SK-N-SH treated with all-trans-retinoic acid at 6 μM for 48 hours (cell line): Measurements from ENCODE around the gene RYR1.

Experiments used
- OSR1 ChIP-seq: fragments of 250-450 bp; sonication (Bioruptor Pico); IDR thresholded peaks from 2 replicates; pipeline ENCODE4 v1.8.0; 2022; ENCODE audit warnings: moderate library complexity, mild to moderate bottlenecking, inconsistent platforms
- SNAI2 ChIP-seq: fragments of 250-450 bp; sonication (Bioruptor Pico); IDR thresholded peaks from 2 replicates; pipeline ENCODE4 v1.5.0; 2020; ENCODE audit warnings: mild to moderate bottlenecking, moderate library complexity
- TCF4 ChIP-seq: fragments of 250-450 bp; sonication (Bioruptor Pico); IDR thresholded peaks from 2 replicates; pipeline ENCODE4 v1.8.0; 2021; ENCODE audit warnings: mild to moderate bottlenecking, moderate library complexity, borderline replicate concordance
- ZC3H10 ChIP-seq: fragments of 250-450 bp; sonication (Bioruptor Pico); IDR thresholded peaks from 2 replicates; pipeline ENCODE4 v1.5.1; 2021; ENCODE audit warnings: mild to moderate bottlenecking, moderate library complexity
- ZFP3 ChIP-seq: fragments of 250-450 bp; sonication (Bioruptor Pico); IDR thresholded peaks from 2 replicates; pipeline ENCODE4 v1.5.0; 2020; ENCODE audit warnings: mild to moderate bottlenecking, moderate library complexity
- ZFP30 ChIP-seq: fragments of 450-650 bp; formaldehyde crosslinking; IDR thresholded peaks from 2 replicates; pipeline ENCODE4 v1.5.0; 2022; ENCODE audit warnings: mild to moderate bottlenecking, moderate library complexity
- ZNF565 ChIP-seq: fragments of 450-650 bp; formaldehyde crosslinking; conservative IDR thresholded peaks from 2 replicates; pipeline ENCODE4 v1.5.0; 2020; ENCODE audit warnings: low read depth, mild to moderate bottlenecking, moderate library complexity
- ZNF70 ChIP-seq: fragments of 450-650 bp; formaldehyde crosslinking; IDR thresholded peaks from 2 replicates; pipeline ENCODE4 v1.5.0; 2020; ENCODE audit warnings: mild to moderate bottlenecking, moderate library complexity
- TF ChIP-seq, protein P1 (sequence below): fragments of 250-450 bp; sonication (Bioruptor Pico); IDR thresholded peaks from 2 replicates; pipeline ENCODE4 v1.5.1; 2020; ENCODE audit warnings: low read depth, mild to moderate bottlenecking, moderate library complexity
- TF ChIP-seq, protein P2 (sequence below): fragments of 250-450 bp; sonication (Bioruptor Pico); IDR thresholded peaks from 2 replicates; pipeline ENCODE4 v1.5.0; 2020; ENCODE audit warnings: mild to moderate bottlenecking, moderate library complexity

GRCh38 chr19:38551450-38551813, 117.9 kb downstream of the RYR1 start:
- TF ChIP-seq ZC3H10 (CRISPR knock-in tag) (no peak), SNAI2 (CRISPR knock-in tag) (no peak), ZFP30 (CRISPR knock-in tag) (no peak), ZNF70 (CRISPR knock-in tag) (no peak), TCF4 (no peak), ZNF565 (CRISPR knock-in tag) (no peak), OSR1 (no peak), ZFP3 (CRISPR knock-in tag) (no peak)
- TF ChIP-seq, protein P1, sequence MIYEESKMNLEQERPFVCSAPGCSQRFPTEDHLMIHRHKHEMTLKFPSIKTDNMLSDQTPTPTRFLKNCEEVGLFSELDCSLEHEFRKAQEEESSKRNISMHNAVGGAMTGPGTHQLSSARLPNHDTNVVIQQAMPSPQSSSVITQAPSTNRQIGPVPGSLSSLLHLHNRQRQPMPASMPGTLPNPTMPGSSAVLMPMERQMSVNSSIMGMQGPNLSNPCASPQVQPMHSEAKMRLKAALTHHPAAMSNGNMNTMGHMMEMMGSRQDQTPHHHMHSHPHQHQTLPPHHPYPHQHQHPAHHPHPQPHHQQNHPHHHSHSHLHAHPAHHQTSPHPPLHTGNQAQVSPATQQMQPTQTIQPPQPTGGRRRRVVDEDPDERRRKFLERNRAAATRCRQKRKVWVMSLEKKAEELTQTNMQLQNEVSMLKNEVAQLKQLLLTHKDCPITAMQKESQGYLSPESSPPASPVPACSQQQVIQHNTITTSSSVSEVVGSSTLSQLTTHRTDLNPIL (CRISPR knock-in tag) = no peak
- TF ChIP-seq, protein P2, sequence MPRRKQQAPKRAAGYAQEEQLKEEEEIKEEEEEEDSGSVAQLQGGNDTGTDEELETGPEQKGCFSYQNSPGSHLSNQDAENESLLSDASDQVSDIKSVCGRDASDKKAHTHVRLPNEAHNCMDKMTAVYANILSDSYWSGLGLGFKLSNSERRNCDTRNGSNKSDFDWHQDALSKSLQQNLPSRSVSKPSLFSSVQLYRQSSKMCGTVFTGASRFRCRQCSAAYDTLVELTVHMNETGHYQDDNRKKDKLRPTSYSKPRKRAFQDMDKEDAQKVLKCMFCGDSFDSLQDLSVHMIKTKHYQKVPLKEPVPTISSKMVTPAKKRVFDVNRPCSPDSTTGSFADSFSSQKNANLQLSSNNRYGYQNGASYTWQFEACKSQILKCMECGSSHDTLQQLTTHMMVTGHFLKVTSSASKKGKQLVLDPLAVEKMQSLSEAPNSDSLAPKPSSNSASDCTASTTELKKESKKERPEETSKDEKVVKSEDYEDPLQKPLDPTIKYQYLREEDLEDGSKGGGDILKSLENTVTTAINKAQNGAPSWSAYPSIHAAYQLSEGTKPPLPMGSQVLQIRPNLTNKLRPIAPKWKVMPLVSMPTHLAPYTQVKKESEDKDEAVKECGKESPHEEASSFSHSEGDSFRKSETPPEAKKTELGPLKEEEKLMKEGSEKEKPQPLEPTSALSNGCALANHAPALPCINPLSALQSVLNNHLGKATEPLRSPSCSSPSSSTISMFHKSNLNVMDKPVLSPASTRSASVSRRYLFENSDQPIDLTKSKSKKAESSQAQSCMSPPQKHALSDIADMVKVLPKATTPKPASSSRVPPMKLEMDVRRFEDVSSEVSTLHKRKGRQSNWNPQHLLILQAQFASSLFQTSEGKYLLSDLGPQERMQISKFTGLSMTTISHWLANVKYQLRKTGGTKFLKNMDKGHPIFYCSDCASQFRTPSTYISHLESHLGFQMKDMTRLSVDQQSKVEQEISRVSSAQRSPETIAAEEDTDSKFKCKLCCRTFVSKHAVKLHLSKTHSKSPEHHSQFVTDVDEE = no peak
